Hypothalamus (tissue), 51 donors: ENCODE results near the gene NCMAP.

ENCODE experiments used
- DNase-seq, 51 donors: peaks; one replicate each; lab custom pipeline; 2025; lab: John Stamatoyannopoulos, UW

NCMAP gene

GRCh38 chr1:24609949-24610517, 54.1 kb downstream of the NCMAP start:
- no peak for DNase-seq

GRCh38 chr1:24619376-24619775, 63.5 kb downstream of the NCMAP start:
- DNase-seq: peak in 30 of 51 donors; percentile 6 to 79 (median 40)

- DNase-seq: no peak
Observed at GRCh38 chr1:24620678-24621077, 64.8 kb downstream of the NCMAP start.

GRCh38 chr1:24621121-24621520, 65.2 kb downstream of the NCMAP start:
- no peak for DNase-seq

GRCh38 chr1:24622218-24622617, 66.3 kb downstream of the NCMAP start:
- no peak for DNase-seq

GRCh38 chr1:24632832-24633175, 76.9 kb downstream of the NCMAP start:
- DNase-seq: no peak

- DNase-seq: peak in 4 of 51 donors; percentile 11 to 74 (median 20)
Observed at GRCh38 chr1:24635195-24635843, 79.4 kb downstream of the NCMAP start.

GRCh38 chr1:24636661-24637357, 80.9 kb downstream of the NCMAP start:
- DNase-seq: no peak

- DNase-seq: no peak
Observed at GRCh38 chr1:24639094-24639493, 83.2 kb downstream of the NCMAP start.

- peak in 4 of 51 donors; percentile 3 to 35 (median 14) for DNase-seq
Observed at GRCh38 chr1:24639881-24640280, 84.0 kb downstream of the NCMAP start.

- peak in 1 of 51 donors; percentile 12 for DNase-seq
Observed at GRCh38 chr1:24640288-24640687, 84.4 kb downstream of the NCMAP start.

- peak in 16 of 51 donors; percentile 8 to 36 (median 14) for DNase-seq
Observed at GRCh38 chr1:24641646-24642151, 85.8 kb downstream of the NCMAP start.

- peak; percentile 88 to 100 (median 99) for DNase-seq
Observed at GRCh38 chr1:24642481-24643362, 86.8 kb downstream of the NCMAP start, which contains the start of gene SRRM1. TSS of gene SRRM1 (plus strand) at chr1:24643302. CDS start at chr1:24643327, 25 bp downstream.

GRCh38 chr1:24643363-24644099, 87.6 kb downstream of the NCMAP start:
- peak in 1 of 51 donors; percentile 61 for DNase-seq

- no peak for DNase-seq
Observed at GRCh38 chr1:24644100-24644384, 88.2 kb downstream of the NCMAP start.

GRCh38 chr1:24648919-24649318, 93.0 kb downstream of the NCMAP start:
- DNase-seq: no peak

- no peak for DNase-seq
Observed at GRCh38 chr1:24652382-24652781, 96.5 kb downstream of the NCMAP start.

GRCh38 chr1:24654010-24654409, 98.1 kb downstream of the NCMAP start:
- no peak for DNase-seq

GRCh38 chr1:24656046-24656445, 100.2 kb downstream of the NCMAP start:
- DNase-seq: no peak

- no peak for DNase-seq
Observed at GRCh38 chr1:24657781-24658180, 101.9 kb downstream of the NCMAP start.
